Stimulated activated CD4-positive, alpha-beta T cell treated with anti-CD3 and anti-CD28 coated beads, Interleukin-15, amount 100 ng/mL, for 1 hour (primary cell): ENCODE measurements around the gene FNBP1.
"Not testable (repeated sequence)": the region's sequence is repeated elsewhere in the genome, so short reads cannot be mapped to it uniquely, and the experiment has no call there.

Experiments used
- DNase-seq, 2 donors: peaks; one replicate each; pipeline ENCODE4 v3.0.0-alpha.2; 2020; ENCODE audit warnings: low read depth in 1 of 2, low spot score in 1 of 2

The FNBP1 gene

DNA sequence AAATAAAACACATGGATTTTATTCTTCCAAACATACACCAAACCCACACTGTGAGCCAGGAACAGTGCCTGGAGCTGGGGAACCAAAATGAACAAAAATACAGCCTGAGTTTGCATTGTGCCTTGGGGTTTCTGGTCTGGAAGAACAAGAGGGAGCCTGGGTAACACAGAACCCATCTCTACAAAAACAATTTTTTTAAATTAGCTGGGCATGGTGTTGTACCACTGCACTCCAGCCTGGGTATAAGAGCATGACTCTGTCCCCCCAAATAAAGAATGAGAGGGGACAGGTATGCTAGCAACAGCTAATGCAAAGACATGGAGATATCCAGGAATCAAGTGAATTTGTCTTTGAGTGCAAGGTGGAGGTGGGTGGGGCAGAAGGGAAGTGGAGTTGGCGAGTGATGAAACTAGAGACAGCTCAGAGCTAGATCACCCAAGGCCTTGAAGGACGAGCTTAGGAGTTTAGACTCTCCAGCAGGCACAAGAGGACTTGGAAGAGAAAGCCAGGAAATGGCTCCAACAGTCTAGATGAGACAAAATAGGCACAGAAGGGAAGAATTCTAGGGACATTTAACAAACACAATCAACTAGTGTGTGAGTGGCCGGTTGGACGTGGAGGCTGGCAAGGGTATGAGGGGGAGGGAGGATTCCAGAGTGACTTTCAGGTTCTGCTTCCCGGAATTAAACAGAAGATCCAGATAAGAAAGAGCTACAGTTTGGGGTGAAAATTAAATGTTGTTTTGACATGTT, 47.4 kb downstream of the FNBP1 start:
- no peak for DNase-seq

DNA sequence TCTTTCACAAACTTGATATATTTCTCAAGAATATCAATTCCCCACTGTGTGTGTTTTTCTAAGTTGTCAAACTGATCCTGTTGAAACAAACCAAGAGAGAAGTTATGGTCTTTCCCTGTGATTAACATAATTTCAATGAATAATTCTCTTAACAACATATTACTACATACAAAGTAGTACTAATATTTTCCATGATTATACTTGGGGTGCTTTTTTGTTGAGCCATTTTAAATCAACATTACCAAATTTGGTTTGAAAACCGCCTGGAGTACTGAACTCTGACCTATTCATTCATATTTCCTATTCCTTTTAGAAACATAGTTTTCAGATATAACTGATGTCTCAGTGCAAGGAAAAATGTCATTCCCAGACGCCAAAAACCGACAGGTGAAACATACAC, 48.1 kb downstream of the FNBP1 start:
- DNase-seq: no peak

DNA sequence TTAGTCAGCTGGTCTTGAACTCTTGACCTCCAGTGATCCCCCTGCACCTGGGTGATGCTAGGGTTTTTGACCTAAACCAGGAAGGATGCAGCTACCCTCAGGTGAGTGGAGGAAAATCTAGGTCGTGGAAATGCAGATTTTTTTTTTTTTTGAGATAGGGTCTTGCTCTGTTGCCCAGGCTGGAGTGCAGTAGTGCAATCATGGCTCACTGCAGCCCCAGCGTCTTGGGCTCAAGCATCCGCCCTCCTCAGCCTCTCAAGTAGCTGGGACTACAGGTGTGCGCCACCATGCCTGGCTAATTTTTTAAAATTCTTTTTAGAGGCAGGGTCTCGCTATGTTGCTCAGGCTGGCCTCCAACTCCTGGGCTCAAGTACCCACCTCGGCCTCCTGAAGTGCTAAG, 51.9 kb downstream of the FNBP1 start:
- DNase-seq: not testable (repeated sequence)

DNA sequence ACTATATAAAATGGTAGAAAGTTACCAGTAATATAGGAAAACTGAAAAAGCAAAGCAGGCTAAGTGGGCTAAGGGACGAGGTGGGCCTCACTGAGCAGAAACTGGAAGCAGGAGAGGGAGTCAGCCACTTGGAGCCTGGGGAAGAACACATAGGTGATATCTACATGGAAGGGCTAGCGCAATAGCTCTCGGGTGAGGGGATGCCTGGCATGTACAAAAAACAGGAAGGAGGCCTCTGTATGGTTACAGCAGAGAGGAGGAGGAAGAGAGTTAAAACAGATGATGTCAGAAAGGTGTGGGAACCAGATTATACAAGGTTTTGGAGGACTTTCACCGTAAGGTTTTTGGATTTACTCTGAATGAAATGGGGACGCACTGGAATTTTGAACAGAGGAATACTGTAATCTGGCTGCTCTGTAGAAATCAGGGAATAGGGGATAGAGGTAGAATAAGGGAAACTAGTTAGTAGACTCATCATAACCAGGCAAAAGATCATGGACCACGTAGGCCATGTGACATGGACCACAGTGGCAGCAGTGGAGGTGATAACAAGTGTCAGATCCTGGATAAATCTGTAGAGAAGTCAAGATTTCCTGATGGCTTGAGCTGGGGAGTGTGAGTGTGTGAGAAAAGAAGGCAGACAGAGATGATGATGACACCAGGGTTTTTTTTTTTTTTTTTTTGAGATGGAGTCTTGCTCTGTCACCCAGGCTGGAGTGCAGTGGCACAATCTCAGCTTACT, 52.5 kb downstream of the FNBP1 start:
- DNase-seq: no peak

DNA sequence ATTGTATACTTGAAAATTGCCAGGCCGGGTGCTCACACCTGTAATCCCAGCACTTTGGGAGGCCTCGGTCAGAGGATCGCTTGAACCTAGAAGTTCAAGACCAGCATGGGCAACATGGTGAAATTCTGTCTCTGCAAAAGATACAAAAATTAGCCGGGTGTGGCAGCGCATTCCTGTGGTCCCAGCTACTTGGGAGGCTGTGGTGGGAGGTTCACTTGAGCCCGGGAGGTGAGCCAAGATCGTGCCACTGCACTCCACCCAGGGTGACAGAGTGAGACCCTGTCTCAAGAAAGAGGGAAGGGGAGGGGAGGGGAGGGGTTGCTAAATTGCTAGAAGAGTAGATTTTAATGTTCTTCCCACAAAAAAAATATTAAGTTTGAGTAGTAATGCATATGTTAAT, 53.2 kb downstream of the FNBP1 start:
- no peak for DNase-seq

DNA sequence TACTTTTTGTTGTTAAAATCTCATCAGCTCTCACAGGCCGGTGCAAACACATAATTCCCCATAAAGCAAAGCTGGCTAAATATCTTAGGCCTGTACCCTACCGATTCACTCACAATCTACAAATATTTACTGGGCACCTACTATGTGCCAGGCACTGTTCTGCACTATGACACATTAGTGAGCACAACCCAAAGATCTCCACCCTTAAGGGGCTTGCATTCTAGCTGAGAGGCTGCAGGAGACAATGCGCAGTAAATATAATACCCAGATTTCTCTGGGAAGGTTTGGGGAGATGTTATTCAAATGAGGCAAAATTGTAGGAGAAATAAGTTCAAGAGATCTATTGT, 53.7 kb downstream of the FNBP1 start:
- DNase-seq: no peak

DNA sequence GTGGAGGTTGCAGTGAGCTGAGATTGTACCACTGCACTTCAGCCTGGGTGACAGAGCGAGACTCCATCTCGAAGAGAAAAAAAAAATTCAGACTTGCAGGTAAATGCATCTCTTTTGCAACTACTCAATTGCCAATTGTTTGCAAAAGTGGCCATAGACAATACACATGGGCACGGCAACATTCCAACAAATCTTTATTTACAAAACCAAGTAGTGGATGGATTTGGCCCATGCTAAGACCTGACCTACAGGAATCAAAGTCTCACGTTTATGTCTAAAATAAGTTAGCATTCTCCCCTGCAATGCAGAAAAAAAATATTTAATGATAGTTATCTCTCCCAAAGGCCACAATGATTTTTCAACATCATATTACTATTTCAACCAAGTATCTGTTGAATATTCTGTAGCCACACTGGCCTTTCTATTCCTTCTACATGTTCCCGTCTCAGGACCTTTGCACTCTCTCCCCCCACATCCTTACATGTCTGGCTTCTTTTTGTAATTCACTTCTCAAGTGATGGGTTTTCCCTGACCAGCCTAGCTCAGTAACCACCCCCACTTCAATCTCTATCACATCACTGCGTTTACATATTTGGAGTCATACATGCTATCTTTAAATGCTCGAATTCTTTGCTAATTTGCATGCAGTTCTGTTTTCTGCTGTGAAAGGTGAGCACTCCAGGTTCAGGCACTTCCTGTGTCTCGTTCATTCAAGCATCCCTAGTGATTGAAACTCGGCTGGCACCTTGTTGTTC, 54.2 kb downstream of the FNBP1 start:
- DNase-seq: no peak

DNA sequence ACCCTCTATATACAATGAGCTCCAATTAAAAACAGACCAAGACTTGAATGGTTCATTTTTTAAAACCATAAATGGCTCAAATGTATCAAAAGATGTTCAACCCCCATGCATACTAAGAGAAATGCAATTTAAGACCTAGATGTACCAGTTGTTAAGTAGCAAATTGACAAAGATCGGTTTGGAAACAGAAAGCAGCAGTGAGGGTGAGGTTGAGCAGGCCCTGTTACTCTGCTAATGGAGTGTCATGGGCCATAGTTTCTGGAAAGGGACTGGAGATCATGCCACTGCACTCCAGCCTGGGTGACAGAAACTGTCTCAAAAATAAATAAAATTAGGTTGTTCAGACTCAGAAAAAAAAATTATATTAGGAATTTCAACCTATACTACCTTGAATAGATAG, 55.0 kb downstream of the FNBP1 start:
- no peak for DNase-seq

DNA sequence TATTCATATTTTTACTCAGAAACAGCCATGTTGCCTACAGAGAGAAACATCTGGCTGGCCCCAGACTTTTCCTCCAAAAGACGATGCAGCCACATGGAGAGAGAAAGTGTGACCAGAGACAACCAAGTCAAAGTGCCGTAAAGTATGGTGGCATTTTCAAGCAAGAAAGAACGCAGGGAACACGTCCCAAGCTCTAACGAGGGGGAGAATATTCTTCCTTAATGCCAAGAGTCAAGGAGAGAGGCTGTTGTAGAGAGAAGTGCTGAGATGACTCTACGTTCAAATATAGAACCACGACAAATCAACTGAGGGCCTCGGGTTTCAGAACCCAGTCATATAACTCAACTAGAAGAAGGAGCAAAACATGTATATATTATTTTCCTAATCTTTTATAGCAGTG, 55.9 kb downstream of the FNBP1 start:
- DNase-seq: no peak

DNA sequence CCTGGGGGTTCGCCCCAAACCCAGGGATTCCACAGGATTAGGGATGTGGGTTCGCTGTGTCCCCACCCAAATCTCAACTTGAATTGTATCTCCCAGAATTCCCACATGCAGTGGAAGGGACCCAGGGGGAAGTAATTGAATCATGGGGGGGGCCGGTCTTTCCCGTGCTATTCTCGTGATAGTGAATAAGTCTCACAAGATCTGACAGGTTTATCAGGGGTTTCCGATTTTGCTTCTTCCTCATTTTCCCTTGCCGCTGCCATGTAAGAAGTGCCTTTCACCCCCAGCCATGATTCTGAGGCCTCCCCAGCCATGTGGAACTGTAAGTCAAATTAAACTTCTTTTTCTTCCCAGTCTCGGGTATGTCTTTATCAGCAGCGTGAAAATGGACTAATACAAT, 58.4 kb downstream of the FNBP1 start:
- DNase-seq: not testable (repeated sequence)

DNA sequence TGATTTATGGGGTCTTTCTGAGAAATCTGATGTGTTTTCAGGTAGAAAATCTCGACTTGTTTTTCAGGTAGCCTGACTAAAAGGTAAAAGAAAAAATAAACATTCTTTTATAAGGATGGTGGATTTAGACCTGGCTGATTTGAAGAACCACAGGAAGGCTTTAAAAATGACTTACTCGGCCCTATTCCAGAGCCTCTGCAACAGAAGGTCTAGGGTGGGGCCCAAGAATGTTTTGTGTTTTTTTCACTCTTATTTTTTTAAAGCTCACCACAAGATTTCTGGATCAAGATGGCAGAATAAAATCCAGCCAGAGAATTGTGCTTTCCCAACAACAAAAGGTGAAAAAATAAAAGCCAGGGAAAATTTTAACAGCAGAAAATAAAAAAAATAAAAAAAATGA, 59.1 kb downstream of the FNBP1 start:
- no peak for DNase-seq

DNA sequence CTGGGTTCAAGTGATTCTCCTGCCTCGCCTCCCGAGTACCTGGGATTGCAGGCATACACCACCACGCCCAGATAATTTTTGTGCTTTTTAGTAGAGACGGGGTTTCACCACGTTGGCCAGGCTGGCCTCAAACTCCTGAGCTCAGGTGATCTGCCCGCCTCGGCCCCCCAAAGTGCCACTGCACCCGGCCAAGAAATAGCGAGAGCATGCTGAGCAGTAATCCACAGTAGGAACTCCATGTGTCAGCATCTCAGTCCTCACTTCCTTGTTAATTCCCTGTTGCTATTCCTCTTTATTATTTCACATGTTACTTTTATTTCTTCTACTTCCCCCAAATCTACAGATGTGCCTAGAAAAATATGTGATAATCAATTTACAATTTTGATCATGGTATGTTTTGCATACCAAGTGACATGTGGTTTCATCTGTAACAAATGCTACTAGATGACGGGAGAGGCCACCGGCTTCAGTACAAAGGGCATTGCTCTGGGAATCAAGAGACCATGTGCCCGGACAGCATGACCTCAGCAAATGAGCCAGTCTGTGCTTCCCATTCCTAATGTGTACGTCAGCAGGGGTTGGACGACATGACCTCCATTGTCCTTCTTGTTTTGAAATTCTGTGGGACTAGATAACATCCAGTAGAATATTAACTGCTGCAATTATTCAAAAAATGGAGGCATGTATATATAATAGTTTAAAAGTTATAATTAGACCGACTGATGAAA, 61.6 kb downstream of the FNBP1 start:
- no peak for DNase-seq

DNA sequence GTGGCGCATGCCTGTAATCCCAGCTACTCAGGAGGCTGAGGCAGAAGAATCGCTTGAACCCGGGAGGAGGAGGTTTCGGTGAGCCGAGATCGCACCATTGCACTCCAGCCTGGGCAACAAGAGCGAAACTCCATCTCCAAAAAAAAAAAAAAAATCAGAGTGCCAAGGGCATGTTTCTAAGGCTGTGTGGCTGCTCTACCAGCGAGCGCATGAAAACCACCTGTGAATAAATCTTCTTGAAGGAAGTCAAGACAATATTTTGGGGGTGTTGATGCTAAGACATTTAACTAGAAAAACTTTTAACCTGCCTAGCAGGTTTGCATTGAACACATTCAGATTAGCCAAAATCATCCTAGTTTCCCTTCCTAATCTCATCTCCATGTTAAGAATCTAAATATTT, 62.8 kb downstream of the FNBP1 start:
- not testable (repeated sequence) for DNase-seq

DNA sequence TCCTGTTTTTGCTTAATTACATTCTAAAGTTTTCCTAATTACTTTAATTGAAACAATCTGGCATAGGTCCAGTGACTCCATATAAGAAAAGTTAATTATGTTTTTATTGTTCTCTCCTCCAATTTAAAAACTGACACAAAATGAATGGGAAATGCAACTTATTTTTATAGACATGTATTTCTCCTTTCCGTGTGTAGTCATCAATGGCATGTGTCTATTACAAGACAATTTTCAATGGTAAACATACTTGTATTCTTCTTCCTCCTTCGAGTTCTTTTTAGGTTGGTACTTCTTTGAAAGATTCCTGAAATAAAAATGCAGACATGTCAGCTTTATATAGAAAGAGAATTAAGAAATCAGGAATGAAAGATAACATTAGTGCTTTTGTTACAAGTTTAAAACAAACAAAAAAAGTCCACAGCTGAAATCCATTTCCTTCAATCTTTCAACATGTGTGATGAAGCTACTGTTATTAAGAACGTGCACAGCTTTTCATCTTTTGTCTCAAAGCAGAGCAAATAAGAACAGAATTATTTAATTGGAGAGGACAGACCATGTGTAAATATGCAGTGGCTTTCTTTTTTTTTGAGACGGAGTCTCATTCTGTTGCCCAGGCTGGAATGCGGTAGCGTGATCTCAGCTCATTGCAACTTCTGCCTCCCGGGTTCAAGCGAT, 63.8 kb downstream of the FNBP1 start:
- DNase-seq: no peak

DNA sequence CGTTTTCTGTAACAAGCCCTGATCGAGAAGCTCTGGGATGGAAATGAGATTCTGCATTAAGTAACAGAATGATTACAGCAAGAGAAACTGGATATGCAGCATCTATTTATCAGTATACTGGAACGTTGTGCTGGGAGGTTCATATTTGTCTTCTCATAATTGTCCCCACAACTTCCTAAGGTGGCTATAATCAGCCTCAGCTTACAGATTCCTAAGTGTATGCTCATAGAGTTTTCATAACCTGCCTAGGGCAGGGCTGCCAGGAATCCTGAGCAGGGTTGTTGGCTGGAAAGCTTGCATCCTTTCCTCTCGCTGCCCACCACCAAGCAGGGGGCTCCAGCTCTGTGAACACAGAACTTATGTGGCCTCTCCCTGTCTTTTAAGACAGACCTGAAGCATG, 70.2 kb downstream of the FNBP1 start:
- DNase-seq: no peak

DNA sequence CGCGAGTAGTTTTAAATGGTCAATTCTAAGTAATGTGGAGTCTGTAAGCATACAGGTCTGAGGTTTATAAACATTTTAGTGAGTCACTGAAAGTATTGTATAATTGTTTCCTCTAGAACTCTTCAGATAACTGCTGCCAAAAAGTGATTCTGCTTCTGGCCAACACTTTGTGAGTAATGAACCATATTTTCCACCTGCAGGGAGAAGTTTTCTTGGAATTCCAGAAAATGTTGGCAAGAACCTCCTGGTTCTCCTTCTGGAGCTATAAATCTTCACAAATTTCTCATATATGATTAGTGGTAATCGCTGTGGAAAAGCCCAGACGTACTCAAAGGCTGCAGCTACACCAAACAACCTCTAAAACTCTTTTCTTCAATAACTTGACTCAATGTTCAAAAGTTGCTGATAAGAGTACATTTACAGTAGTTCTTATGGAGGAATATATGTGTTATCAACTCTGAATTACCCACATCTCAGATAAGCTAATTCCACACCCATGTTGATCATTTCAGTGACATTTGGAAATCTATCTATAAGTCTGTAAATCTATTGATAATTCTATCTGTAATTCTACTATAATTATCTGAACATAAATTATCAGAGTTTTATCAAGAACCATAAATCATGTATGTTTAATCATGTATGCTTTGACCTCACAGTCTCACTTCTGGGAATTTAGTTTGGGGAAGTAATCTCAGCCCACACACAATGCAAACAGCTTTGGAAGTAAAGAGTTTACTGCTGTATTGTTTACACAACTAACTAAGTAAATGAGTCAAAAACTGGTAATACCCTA, 74.1 kb downstream of the FNBP1 start:
- no peak for DNase-seq

DNA sequence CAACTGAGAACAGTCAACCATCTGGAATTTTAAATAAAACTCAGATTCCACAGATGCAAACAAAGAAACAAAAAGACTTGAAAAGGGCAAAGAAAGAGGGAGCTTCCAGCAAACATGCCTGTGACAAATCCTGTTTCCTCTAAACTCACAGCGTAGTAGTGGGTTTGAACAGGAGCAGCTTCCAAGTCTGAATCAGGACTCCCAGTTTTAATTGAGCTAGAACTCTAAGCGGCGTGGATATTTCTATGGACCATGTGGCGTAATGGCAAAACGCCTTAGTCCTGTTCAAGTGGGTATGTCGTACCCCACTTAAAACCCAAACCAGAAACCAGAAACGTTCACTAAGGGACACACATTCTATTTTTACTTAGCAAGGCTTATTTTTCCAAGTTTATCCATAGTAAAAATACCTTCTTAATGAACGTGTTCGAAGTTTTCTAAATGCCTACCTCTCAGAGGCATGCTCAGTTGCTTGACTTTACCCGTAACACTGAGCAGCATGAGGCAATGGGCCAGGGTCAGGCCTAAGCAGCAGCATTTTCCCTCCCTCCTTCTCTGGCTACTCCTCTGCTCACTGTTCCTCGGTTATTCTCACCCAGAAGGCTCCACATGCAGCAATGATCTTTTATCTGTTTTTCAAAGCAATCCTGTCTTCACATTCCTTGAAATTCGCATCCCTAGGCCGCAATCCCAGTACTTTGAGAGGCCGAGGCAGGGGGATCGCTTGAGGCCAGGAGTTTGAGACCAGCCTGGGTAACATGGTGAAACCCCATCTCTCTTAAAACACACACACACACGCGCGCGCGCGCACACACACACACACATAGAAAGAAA, 77.9 kb downstream of the FNBP1 start:
- DNase-seq: no peak

DNA sequence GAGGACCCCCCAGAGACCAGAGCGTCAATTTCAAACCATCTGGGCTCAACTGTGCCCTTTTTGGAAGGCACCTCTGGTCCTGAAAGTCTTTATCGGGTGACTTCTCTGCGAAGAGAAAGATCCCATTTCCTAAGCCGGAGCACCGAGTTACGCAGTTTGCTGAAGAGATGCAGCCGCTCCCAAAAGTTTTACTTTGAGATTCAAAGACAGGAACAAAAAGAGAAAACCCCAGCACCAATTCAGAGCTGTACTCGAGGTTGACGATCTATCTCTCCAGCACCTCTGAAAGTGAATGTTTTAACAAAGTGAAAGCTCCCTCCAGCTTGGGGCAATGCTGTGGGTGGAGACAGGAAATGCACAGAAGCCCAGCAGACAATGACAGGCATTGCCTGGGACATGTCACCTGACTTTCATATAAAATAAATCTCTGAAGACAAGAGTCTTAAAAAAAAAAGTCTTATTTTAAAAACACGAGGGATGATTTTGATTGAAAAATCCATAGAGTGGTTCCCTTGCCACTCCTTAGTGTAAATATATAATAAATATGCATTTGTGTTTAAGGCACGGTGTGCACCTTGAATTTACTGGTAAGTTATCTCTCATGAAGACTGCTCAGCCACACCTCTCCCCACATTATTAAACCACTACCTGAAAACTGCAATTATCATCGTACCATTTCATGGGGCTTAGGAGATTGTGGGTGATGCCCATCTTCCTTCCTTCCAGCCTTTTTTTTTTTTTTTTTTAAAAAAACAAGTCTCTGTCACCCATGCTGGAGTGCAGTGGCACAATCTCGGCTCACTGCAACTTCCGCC, 79.9 kb downstream of the FNBP1 start:
- peak; percentile 34 to 40 for DNase-seq
